ENCODE data around the gene DMXL1.

- TF ChIP-seq ZNF274 (IDR thresholded peaks at IDR 0.05; ENCODE audit: low read length) (no peak), ZNF274 (tag by site-specific recombination; IDR thresholded peaks at IDR 0.05; ENCODE audit: borderline replicate concordance) (no peak), MYNN (tag by site-specific recombination; IDR thresholded peaks at IDR 0.05; ENCODE audit: borderline replicate concordance) (no peak), ZNF10 (tag by site-specific recombination; IDR thresholded peaks at IDR 0.05) (no peak), ZNF561 (tag by site-specific recombination; IDR thresholded peaks at IDR 0.05; ENCODE audit: borderline replicate concordance) (no peak), ZNF302 (tag by site-specific recombination; IDR thresholded peaks at IDR 0.05; ENCODE audit: low read depth) (no peak), CTCF (tag by site-specific recombination; IDR thresholded peaks at IDR 0.05) (no peak)
Measured at GRCh38 chr5:119171686-119172085, 100.8 kb downstream of the DMXL1 start.

Data from HEK293 (cell line).